Measurements from ENCODE around the gene LMOD2. TPM values are rescaled to one million over a fixed set of nuclear protein-coding genes. Genes with fewer than 3 reads are reported as not detected.

The LMOD2 gene
- total and polyA plus RNA-seq, 9 of the 15 experiments (the other 6 are each of a cell fraction or from before 2014, with no cell fraction given), result 0.04 TPM; not detected in 8

DNA sequence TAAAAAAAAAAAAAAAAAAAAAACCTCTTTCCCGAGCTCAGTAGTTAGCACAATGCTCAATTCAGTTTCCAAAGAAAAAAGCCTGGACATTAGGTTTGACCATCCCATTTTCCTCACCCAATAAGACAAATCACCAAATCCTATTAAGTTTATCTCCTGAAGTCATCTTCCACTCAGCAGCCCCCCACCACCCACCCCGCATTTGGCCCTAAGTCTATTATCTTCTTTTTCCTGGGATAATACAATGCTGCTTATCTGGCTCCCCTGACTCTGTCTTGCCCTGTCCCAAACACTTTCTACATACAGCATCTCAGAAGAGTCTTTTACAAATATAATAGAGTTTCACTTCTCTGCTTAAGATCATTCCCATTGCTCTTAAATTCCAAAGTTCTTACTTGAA is 17.8 kb upstream of the LMOD2 start:
- 13% methylated on average over 2 of the region's 2 CpGs for WGBS (ENCODE audit: insufficient coverage, low coverage, missing lambda C conversion rate)
- ChIA-PET CTCF (ENCODE audit: low intra/inter-chr PET ratio) (no interaction called here), POLR2A (interaction anchor here (0.6 to 1.1 kb wide), 2 partner anchors 12 to 27 kb away, joined by 3 to 4 read pairs; no protein-coding TSS in a partner anchor)
- no peak overlapping the region for H3K4me2 ChIP-seq (ENCODE audit: insufficient read depth, low read length)
- H4K20me1 ChIP-seq (replicated peaks; ENCODE audit: control insufficient read depth, insufficient read depth, low read length), result no peaks in the 10 kb centered on the region
- TF ChIP-seq ZSCAN29 (IDR thresholded peaks at IDR 0.05) (no peak), TEAD2 (tag; IDR thresholded peaks at IDR 0.05) (no peak)
- in situ Hi-C loops (cut with MboI) (no loop called here), intact Hi-C loops (cut with micrococcal nuclease) (loop anchor here (5.0 kb wide), 1 partner anchor 1149 kb away; no protein-coding TSS in a partner anchor)
- no TSS peak for BruUV-seq (replicated peaks)
- no peaks in the 10 kb centered on the region for H3K4me1 ChIP-seq (replicated peaks in 1 of 2; ENCODE audit: control insufficient read depth in 2 of 2, insufficient read depth in 2 of 2, low read length in 2 of 2)
- no peak overlapping the region for H2AFZ ChIP-seq (ENCODE audit: low read depth, low read length)
- H3K4me3 ChIP-seq, result no peak overlapping the region
- FAIRE-seq, result no peak
- no peaks in the 10 kb centered on the region for H3K9me1 ChIP-seq (ENCODE audit: control insufficient read depth, insufficient read depth, low read length)
- no peaks in the 10 kb centered on the region for H3K27me3 ChIP-seq (ENCODE audit: control insufficient read depth in 2 of 2, insufficient read depth in 2 of 2, low read length in 2 of 2)
- no peaks in the 10 kb centered on the region for H3K36me3 ChIP-seq (ENCODE audit: control insufficient read depth, insufficient read depth, low read length)
- no peak for DNase-seq (ENCODE audit: extremely low read depth in 1 of 4, low spot score in 3 of 4)
- H3K9me3 ChIP-seq (replicated peaks; ENCODE audit: control insufficient read depth, insufficient read depth, low read depth, low read length), result no peaks in the 10 kb centered on the region
- no peaks in the 10 kb centered on the region for H3K79me2 ChIP-seq (ENCODE audit: control insufficient read depth, insufficient read depth, low read length)
- H3K9ac ChIP-seq (ENCODE audit: insufficient read depth in 1 of 2, low read depth in 2 of 2, low read length in 2 of 2), result no peak overlapping the region
- no peak overlapping the region for H3K27ac ChIP-seq (ENCODE audit: extremely low read depth, low read depth, low read length)
- ATAC-seq, result no peak

DNA sequence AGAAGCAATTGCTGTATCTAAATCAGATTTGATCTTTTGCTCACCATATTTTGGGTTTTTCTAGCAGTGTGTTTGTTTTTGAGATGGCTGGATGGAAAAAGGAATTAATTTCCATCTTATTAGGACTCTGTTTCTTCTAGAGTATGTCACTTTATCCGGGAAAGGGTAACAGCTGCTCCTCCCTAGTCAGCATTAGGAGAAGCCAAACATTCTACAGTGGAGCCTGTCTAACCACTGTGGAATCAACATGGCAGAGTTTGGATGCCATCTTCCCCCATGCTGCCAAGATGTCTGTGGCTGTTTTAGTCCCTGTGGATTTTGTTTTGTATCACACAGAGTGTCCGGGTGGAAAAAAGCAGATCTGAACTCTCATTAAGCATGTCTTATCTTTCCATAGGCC is 16.0 kb upstream of the LMOD2 start:
- intact Hi-C loops (cut with micrococcal nuclease), result loop anchor here (5.0 kb wide), 1 partner anchor 1148 kb away; no protein-coding TSS in a partner anchor
- CTCF ChIA-PET (ENCODE audit: low intra/inter-chr PET ratio), result no interaction called here
- TF ChIP-seq KDM1A (IDR thresholded peaks at IDR 0.05) (no peak), ZNF217 (CRISPR knock-in tag; IDR thresholded peaks at IDR 0.05) (no peak), NRF1 (conservative IDR thresholded peaks at IDR 0.05 in 1 of 2, IDR thresholded peaks at IDR 0.05 in 1 of 2) (no peak), ZNF436 (CRISPR knock-in tag; IDR thresholded peaks at IDR 0.05) (no peak), KLF6 (CRISPR knock-in tag; IDR thresholded peaks at IDR 0.05; ENCODE audit: borderline replicate concordance) (no peak), TRIM28 (IDR thresholded peaks at IDR 0.05) (no peak), NELFE (IDR thresholded peaks at IDR 0.05; ENCODE audit: insufficient read depth, insufficient read length) (no peak), RB1 (IDR thresholded peaks at IDR 0.05; ENCODE audit: low read depth) (no peak), ZFX (CRISPR knock-in tag; IDR thresholded peaks at IDR 0.05) (no peak), DACH1 (IDR thresholded peaks at IDR 0.05; ENCODE audit: partially characterized antibody) (no peak), STAT5A (IDR thresholded peaks at IDR 0.05; ENCODE audit: borderline replicate concordance, low read length) (no peak), ESRRA (IDR thresholded peaks at IDR 0.05; ENCODE audit: borderline replicate concordance, low read depth) (no peak), PTRF (tag; IDR thresholded peaks at IDR 0.05) (no peak), MTA2 (IDR thresholded peaks at IDR 0.05; ENCODE audit: low read depth) (no peak)
- TF ChIP-seq, protein P1, sequence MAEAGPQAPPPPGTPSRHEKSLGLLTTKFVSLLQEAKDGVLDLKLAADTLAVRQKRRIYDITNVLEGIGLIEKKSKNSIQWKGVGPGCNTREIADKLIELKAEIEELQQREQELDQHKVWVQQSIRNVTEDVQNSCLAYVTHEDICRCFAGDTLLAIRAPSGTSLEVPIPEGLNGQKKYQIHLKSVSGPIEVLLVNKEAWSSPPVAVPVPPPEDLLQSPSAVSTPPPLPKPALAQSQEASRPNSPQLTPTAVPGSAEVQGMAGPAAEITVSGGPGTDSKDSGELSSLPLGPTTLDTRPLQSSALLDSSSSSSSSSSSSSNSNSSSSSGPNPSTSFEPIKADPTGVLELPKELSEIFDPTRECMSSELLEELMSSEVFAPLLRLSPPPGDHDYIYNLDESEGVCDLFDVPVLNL (CRISPR knock-in tag; IDR thresholded peaks at IDR 0.05; ENCODE audit: low read depth), result no peak
- TF ChIP-seq, protein P2, sequence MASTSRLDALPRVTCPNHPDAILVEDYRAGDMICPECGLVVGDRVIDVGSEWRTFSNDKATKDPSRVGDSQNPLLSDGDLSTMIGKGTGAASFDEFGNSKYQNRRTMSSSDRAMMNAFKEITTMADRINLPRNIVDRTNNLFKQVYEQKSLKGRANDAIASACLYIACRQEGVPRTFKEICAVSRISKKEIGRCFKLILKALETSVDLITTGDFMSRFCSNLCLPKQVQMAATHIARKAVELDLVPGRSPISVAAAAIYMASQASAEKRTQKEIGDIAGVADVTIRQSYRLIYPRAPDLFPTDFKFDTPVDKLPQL (IDR thresholded peaks at IDR 0.05; ENCODE audit: extremely low read depth, insufficient read length), result no peak

More for the DNA sequence above, 16.0 kb upstream of the LMOD2 start:
- Histone ChIP-seq H3K4me2 (ENCODE audit: insufficient read depth, low read length) (no peak overlapping the region), H3K27me3 (ENCODE audit: control insufficient read depth in 2 of 2, insufficient read depth in 2 of 2, low read length in 2 of 2) (peaks cover 0 to 3% of the 10 kb centered on the region in 2 experiments; a peak in 2 of 5 replicates), H3K9me1 (ENCODE audit: control insufficient read depth, insufficient read depth, low read length) (no peaks in the 10 kb centered on the region), H3K79me2 (ENCODE audit: control insufficient read depth, insufficient read depth, low read length) (no peaks in the 10 kb centered on the region), H3K4me3 (no peak overlapping the region), H3K9me3 (replicated peaks; ENCODE audit: control insufficient read depth, insufficient read depth, low read depth, low read length) (no peaks in the 10 kb centered on the region), H4K20me1 (replicated peaks; ENCODE audit: control insufficient read depth, insufficient read depth, low read length) (no peaks in the 10 kb centered on the region), H2AFZ (ENCODE audit: low read depth, low read length) (no peak overlapping the region), H3K36me3 (ENCODE audit: control insufficient read depth, insufficient read depth, low read length) (no peaks in the 10 kb centered on the region), H3K9ac (ENCODE audit: insufficient read depth in 1 of 2, low read depth in 2 of 2, low read length in 2 of 2) (no peak overlapping the region), H3K4me1 (replicated peaks in 1 of 2; ENCODE audit: control insufficient read depth in 2 of 2, insufficient read depth in 2 of 2, low read length in 2 of 2) (no peaks in the 10 kb centered on the region; a peak in 1 of 5 replicates), H3K27ac (ENCODE audit: extremely low read depth, low read depth, low read length) (no peak overlapping the region)
- ATAC-seq (no peak), FAIRE-seq (no peak), DNase-seq (ENCODE audit: extremely low read depth in 1 of 4, low spot score in 3 of 4) (no peak)
- in situ Hi-C loops (cut with MboI), result no loop called here
- POLR2A ChIA-PET, result no interaction called here
- BruUV-seq (replicated peaks), result no TSS peak
- WGBS (ENCODE audit: insufficient coverage, low coverage, missing lambda C conversion rate), result 2% methylated on average over 2 of the region's 2 CpGs
